Ovary (tissue), 10 donors: ENCODE measurements around the gene LHB. TPM values are rescaled to one million over a fixed set of nuclear protein-coding genes. Genes with fewer than 3 reads are reported as not detected.

ENCODE experiments used
- DNase-seq, 5 donors: peaks; one replicate each; pipeline ENCODE4 v3.0.0-alpha.2; 2019 to 2020
- H3K27ac ChIP-seq, 2 donors: fragments of 200-600 bp; one replicate each; pipeline versions ENCODE4 v1.5.1 to v1.8.0; 2019 to 2022
- H3K27me3 ChIP-seq: fragments of 200-600 bp; one replicate; pipeline ENCODE4 v1.8.0; 2022
- H3K36me3 ChIP-seq: fragments of 200-600 bp; sonication (generic); one replicate; pipeline ENCODE4 v1.5.1; 2019
- H3K4me1 ChIP-seq: one replicate; pipeline ENCODE4 v1.8.1; 2013; ENCODE audit warnings: mild to moderate bottlenecking, moderate library complexity; ENCODE audit not compliant: insufficient read depth
- H3K4me3 ChIP-seq: fragments of 200-600 bp; sonication (generic); one replicate; pipeline ENCODE4 v1.5.1; 2017
- H3K9me3 ChIP-seq, 2 donors: fragments of 200-600 bp in 1 of 2; sonication (generic) in 1 of 2; one replicate each; pipeline versions ENCODE4 v1.5.1 to v1.8.1; 2013 to 2019; ENCODE audit warnings: mild to moderate bottlenecking in 1 of 2, moderate library complexity in 1 of 2
- CTCF ChIP-seq, 3 donors: fragments of 450-650 bp in 2 of 3; fragments of 200-600 bp in 1 of 3; IDR thresholded peaks; one replicate each; pipeline versions ENCODE4 v1.5.1 to v1.8.0; 2016 to 2022; ENCODE audit warnings: antibody characterized with exemption in 3 of 3, mild to moderate bottlenecking in 1 of 3
- EP300 ChIP-seq: sonication (generic); formaldehyde crosslinking; IDR thresholded peaks from one replicate; pipeline ENCODE4 v1.6.1; 2017; ENCODE audit warnings: antibody characterized with exemption
- POLR2A ChIP-seq: fragments of 450-650 bp; IDR thresholded peaks from one replicate; pipeline ENCODE4 v1.6.1; 2017; ENCODE audit warnings: antibody characterized with exemption, mild to moderate bottlenecking, moderate library complexity
- whole genome bisulfite sequencing, 3 donors: extraction: QIAGEN DNeasy Blood & Tissue Kit in 1 of 3; methylation state at CpG; one replicate each; pipeline versions ENCODE4 v1.1.5 to v1.1.7; 2013 to 2017; 5-methylcytosine and 5-hydroxymethylcytosine counted together
- intact Hi-C, 4 donors: fragments of 100-400 bp; cut with DNase I; formaldehyde crosslinking; loops; one replicate each; pipeline versions ENCODE4 v1.11.0 to v1.15.1; 2022 to 2023
- long read RNA-seq, 3 donors: library from polyadenylated mRNA in 2 of 3; unstranded in 2 of 3; transcript quantifications; one replicate each; pipeline ENCODE4 v2.0.0 and lab custom pipeline, GENCODE V29; 2021 to 2026
- polyA plus RNA-seq, 2 donors: library from polyadenylated mRNA; stranded (reverse); fragments of 200-250 nt in 1 of 2; fragments of 350-450 nt in 1 of 2; fragmentation: Illumina TruSeq in 1 of 2; extraction: RNeasy Lipid Tissue Mini Kit (QIAGEN cat#74804) in 1 of 2; gene quantifications; one replicate each; pipeline ENCODE4 v1.2.3, GENCODE V29; 2013 to 2014
- total RNA-seq, 7 donors: library from RNA; depleted of rRNA in 2 of 7; stranded (reverse); fragments of >200 nt in 2 of 7; fragmentation: NEBNext Ultra II Directional in 3 of 7; extraction: Animal tissue kit (Norgen Biotek cat#: 25700) in 3 of 7; gene quantifications; one replicate each; pipeline versions ENCODE4 v1.1.0 to v1.2.4, GENCODE V29; 2016 to 2023
- donor health status: DM: no; HTN: no; CAD: no; lungs with moderate emphysema.
- donor health status: DM: no; HTN: no; CAD: no.
- donor health status: Bipolar disorder and iron deficiency.
- donor health status: DM: yes; HTN: yes; CAD: no.
- donor health status: DM: no; HTN: no; CAD: no.
- donor health status: DM: yes; HTN: yes; CAD: no.

LHB gene
- not detected for total RNA-seq
- polyA plus RNA-seq, result not detected
- long read RNA-seq, donor 1, result 0 reads
- long read RNA-seq, donor 2, partial matches to known transcripts, result 0 of 3 reads
- long read RNA-seq, donor 2, other reads (novel, unspliced or antisense), result 0 of 3 reads
- long read RNA-seq, donor 3, result 0 reads

DNA sequence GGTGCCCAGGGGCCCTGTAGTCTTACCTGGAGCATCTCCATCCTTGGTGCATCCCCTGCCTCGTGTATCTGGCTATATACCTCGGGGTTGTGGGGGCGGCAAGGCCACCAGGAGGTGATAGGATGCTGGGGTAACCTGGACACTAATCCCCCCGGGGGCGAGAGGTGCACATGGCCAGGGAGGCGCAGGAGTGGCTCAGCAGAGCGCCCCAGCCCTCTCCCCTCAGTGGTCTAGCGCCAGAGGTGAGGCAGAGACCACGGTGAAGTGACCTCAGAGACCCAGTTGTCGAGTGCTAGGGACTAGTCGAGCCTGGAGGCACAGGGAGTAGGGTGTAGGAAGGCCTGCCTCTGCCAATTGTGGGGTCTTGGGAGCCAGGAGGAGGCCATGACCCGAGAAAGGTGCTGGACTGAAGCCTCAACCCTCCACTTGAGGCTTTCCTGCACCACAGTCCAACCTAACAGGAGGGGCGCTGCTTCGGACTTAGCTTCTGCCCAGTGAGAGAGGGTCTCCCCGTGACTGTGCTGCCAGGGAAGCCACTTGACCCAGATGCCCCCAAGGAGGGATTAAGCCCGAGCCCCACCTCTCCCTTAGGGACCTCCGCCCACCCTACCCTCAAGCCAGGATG lies at the start of gene LHB:
Gene LHB, minus strand, starts transcription at position 51 of the 625 bp plus-strand sequence. Its CDS starts 10 bp downstream, at position 41.
- no peak for DNase-seq
- Histone ChIP-seq H3K27ac (no peak within 1 kb of the TSS), H3K4me3 (peak within 1 kb of the TSS; percentile 29), H3K27me3 (no peaks in the 10 kb centered on the region), H3K4me1 (peaks cover 7% of the 10 kb centered on the region), H3K9me3 (no peaks in the 10 kb centered on the region), H3K36me3 (no peaks in the 10 kb centered on the region)
- intact Hi-C loops, result no loop called here
- 61 to 64% (median 62%) methylated on average over 15 to 17 of the region's 17 CpGs for WGBS, 3 donors
- TF ChIP-seq CTCF (IDR thresholded peaks at IDR 0.05) (no peak), POLR2A (no peak), EP300 (no peak)

- H3K36me3 ChIP-seq, result no peaks in the 10 kb centered on the region
- TF ChIP-seq CTCF (IDR thresholded peaks at IDR 0.05) (no peak), POLR2A (no peak), EP300 (no peak)
- DNase-seq, result no peak
- intact Hi-C loops, result no loop called here
- H3K4me3 ChIP-seq, result no peak overlapping the region
- no peaks in the 10 kb centered on the region for H3K9me3 ChIP-seq
- H3K4me1 ChIP-seq, result peaks cover 2% of the 10 kb centered on the region
- WGBS, 3 donors, result 52 to 60% (median 59%) methylated on average over 13 of the region's 13 CpGs
- no peaks in the 10 kb centered on the region for H3K27me3 ChIP-seq
- no peak overlapping the region for H3K27ac ChIP-seq
These were observed 49.1 kb upstream of the LHB start for GRCh38 chr19:49065905-49066512.

GRCh38 chr19:49064768-49065611 lies 48.1 kb upstream of the LHB start, which contains the start of gene NTF4:
NTF4 (minus strand) TSS chr19:49064818; CDS start chr19:49061997, 2,821 bp downstream.
- Histone ChIP-seq H3K27ac (no peak within 1 kb of the TSS), H3K36me3 (no peaks in the 10 kb centered on the region), H3K9me3 (no peaks in the 10 kb centered on the region), H3K4me1 (peaks cover 2% of the 10 kb centered on the region), H3K27me3 (no peaks in the 10 kb centered on the region), H3K4me3 (no peak within 1 kb of the TSS)
- 1 to 4% (median 3%) methylated on average over 27 to 53 of the region's 53 CpGs for WGBS, 3 donors
- peak in 3 of 5 donors; percentile 11 to 56 (median 50) for DNase-seq
- TF ChIP-seq CTCF (IDR thresholded peaks at IDR 0.05) (no peak), POLR2A (no peak), EP300 (no peak)
- intact Hi-C loops, result no loop called here

DNA sequence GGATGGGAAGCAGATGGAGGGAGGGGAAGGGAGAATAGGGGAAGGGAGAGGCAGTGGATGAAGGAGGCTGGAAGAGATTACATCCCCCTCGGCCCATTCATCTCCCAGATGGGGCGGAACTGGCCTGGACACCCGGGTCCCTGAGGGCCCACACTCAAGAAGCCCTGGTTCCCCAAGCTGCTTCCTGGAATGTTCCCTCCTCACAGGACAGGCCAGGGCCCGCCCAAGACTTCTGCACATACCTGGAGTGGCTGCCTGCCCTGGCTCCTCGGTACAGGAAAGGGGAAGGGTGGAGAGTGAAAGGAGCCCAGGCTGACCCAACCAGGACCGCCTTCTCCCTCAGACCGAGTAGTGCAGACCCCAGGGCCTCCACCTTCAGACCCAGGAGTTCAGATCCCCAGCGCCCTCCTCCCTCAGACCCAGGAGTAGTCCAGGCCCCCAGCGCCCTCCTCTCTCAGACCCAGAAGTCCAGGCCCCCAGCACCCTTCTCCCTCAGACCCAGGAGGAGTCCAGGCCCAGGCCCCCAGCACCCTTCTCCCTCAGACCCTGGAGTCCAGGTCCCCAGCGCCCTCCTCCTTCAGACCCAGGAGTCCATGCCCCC lies 47.2 kb upstream of the LHB start:
- no peaks in the 10 kb centered on the region for H3K27me3 ChIP-seq
- H3K4me3 ChIP-seq, result no peak overlapping the region
- DNase-seq, result no peak
- TF ChIP-seq EP300 (no peak), CTCF (IDR thresholded peaks at IDR 0.05) (no peak), POLR2A (no peak)
- 50 to 55% (median 55%) methylated on average over 10 of the region's 10 CpGs for WGBS, 3 donors
- H3K36me3 ChIP-seq, result no peaks in the 10 kb centered on the region
- intact Hi-C loops, result no loop called here
- H3K4me1 ChIP-seq, result peaks cover 2% of the 10 kb centered on the region
- H3K27ac ChIP-seq, result no peak overlapping the region
- H3K9me3 ChIP-seq, result no peaks in the 10 kb centered on the region
